HCT116 (cell line): ENCODE results near the gene GBP7. TPM values are rescaled to one million over a fixed set of nuclear protein-coding genes. Genes with fewer than 3 reads are reported as not detected.

Experiments used
- ATAC-seq: fragments of 200-7000 bp; cut with Tn5 transposase; 2 replicates; pipeline ENCODE4 v1.9.1; 2020; ENCODE audit warnings: mild to moderate bottlenecking, moderate library complexity
- BruUV-seq: library from RNA; stranded (reverse); fragments of 400-500 nt; replicated peaks from 2 replicates; lab custom pipeline; 2021; lab: Mats Ljungman, UMichigan
- CTCF ChIA-PET: fragments of 300-600 bp; sonication (Branson Sonifier 250); formaldehyde crosslinking; loops from one replicate; lab custom pipeline; 2021; ENCODE audit warnings: antibody characterized with exemption; lab: Charles Lee
- POLR2A ChIA-PET: fragments of 300-600, 350-600 bp; sonication (Branson Sonifier 250); formaldehyde crosslinking; loops from one replicate; lab custom pipeline; 2021; ENCODE audit warnings: antibody characterized with exemption; lab: Charles Lee
- RAD21 ChIA-PET, 2 experiments: fragments of 300-600 bp; sonication (Branson Sonifier 250); formaldehyde crosslinking; loops; one replicate each; lab custom pipeline; 2023; ENCODE audit warnings: low total read pairs in 2 of 2; ENCODE audit not compliant: uncharacterized antibody in 2 of 2, unreplicated experiment in 2 of 2, low non-redundant PET in 1 of 2; lab: Charles Lee
- DNase-seq: peaks from one replicate; pipeline ENCODE4 v3.0.0-alpha.2; 2010; ENCODE audit warnings: low read depth, low spot score
- H2AFZ ChIP-seq: fragments of 200-600 bp; shearing (Covaris generic), sonication (generic); 2 replicates; pipeline ENCODE4 v1.6.1; 2017; ENCODE audit warnings: low read depth, mixed run types, mixed read lengths, antibody characterized with exemption, low read length; ENCODE audit not compliant: poor library complexity, severe bottlenecking
- H3K27ac ChIP-seq: 2 replicates; pipeline ENCODE4 v1.5.1; 2012; ENCODE audit warnings: low read depth, low read length
- H3K27me3 ChIP-seq: fragments of 200-600 bp; sonication (generic); 2 replicates; pipeline ENCODE4 v1.6.1; 2016; ENCODE audit warnings: mixed run types, low read length, mixed read lengths; ENCODE audit not compliant: insufficient read depth
- H3K36me3 ChIP-seq, 2 experiments: fragments of 200-500 bp in 1 of 2; fragments of 200-600 bp in 1 of 2; sonication (Bioruptor generic) in 1 of 2; sonication (generic) in 1 of 2; 2 replicates each; pipeline versions ENCODE4 v1.5.1 to v1.6.1; 2014 to 2016; ENCODE audit warnings: low read length in 2 of 2, inconsistent platforms in 1 of 2, mixed read lengths in 1 of 2, mixed run types in 1 of 2; ENCODE audit not compliant: insufficient read depth in 2 of 2, control insufficient read depth in 1 of 2
- H3K4me1 ChIP-seq, 2 experiments: fragments of 200-600 bp in 1 of 2; sonication (generic) in 1 of 2; 2 replicates each; pipeline versions ENCODE4 v1.5.1 to v1.6.1; 2012 to 2017; ENCODE audit warnings: low read length in 2 of 2, inconsistent platforms in 1 of 2, mild to moderate bottlenecking in 1 of 2, mixed read lengths in 1 of 2, mixed run types in 1 of 2, moderate library complexity in 1 of 2; ENCODE audit not compliant: insufficient read depth in 2 of 2, control insufficient read depth in 1 of 2
- H3K4me2 ChIP-seq: fragments of 200-600 bp; sonication (generic); 2 replicates; pipeline ENCODE4 v1.6.1; 2017; ENCODE audit warnings: mixed run types, low read length, mixed read lengths
- H3K4me3 ChIP-seq, 2 experiments: fragments of 200-600 bp in 1 of 2; sonication (generic) in 1 of 2; replicated peaks in 1 of 2; 2 replicates each; pipeline ENCODE4 v1.5.1; 2011 to 2016; ENCODE audit warnings: low read length in 2 of 2, control low read depth in 1 of 2, low read depth in 1 of 2, mild to moderate bottlenecking in 1 of 2, mixed read lengths in 1 of 2, mixed run types in 1 of 2
- H3K79me2 ChIP-seq: fragments of 200-600 bp; sonication (generic); 2 replicates; pipeline ENCODE4 v1.6.1; 2017; ENCODE audit warnings: mild to moderate bottlenecking, mixed run types, low read length, moderate library complexity, mixed read lengths; ENCODE audit not compliant: insufficient read depth
- H3K9ac ChIP-seq: fragments of 200-600 bp; sonication (generic); 2 replicates; pipeline ENCODE4 v1.6.1; 2016; ENCODE audit warnings: low read length, mixed read lengths
- H3K9me2 ChIP-seq: fragments of 200-600 bp; sonication (generic), shearing (Covaris generic); 2 replicates; pipeline ENCODE4 v1.6.1; 2017; ENCODE audit warnings: mixed run types, mild to moderate bottlenecking, moderate library complexity; ENCODE audit not compliant: insufficient read depth
- H3K9me3 ChIP-seq, 2 experiments: fragments of 200-500 bp in 1 of 2; fragments of 200-600 bp in 1 of 2; sonication (Bioruptor generic) in 1 of 2; sonication (generic) in 1 of 2; 2 replicates each; pipeline ENCODE4 v1.6.1; 2014 to 2017; ENCODE audit warnings: low read length in 2 of 2, mixed read lengths in 2 of 2, inconsistent platforms in 1 of 2, low read depth in 1 of 2, mild to moderate bottlenecking in 1 of 2, mixed run types in 1 of 2, moderate library complexity in 1 of 2; ENCODE audit not compliant: control insufficient read depth in 1 of 2, insufficient read depth in 1 of 2
- H4K20me1 ChIP-seq: fragments of 200-600 bp; sonication (generic), shearing (Covaris generic); 2 replicates; pipeline ENCODE4 v1.6.1; 2017; ENCODE audit warnings: mixed run types, mild to moderate bottlenecking, moderate library complexity; ENCODE audit not compliant: insufficient read depth
- CBX3 ChIP-seq: IDR thresholded peaks from 2 replicates; pipeline ENCODE4 v1.6.1; 2012; ENCODE audit warnings: low read depth
- CEBPB ChIP-seq: IDR thresholded peaks from 2 replicates; pipeline ENCODE4 v1.6.1; 2012; ENCODE audit warnings: low read depth
- EZH2 ChIP-seq: fragments of 200-600 bp; sonication (generic); IDR thresholded peaks from 2 replicates; pipeline ENCODE4 v1.6.1; 2017; ENCODE audit warnings: antibody characterized with exemption, mixed run types
- POLR2A ChIP-seq: IDR thresholded peaks from 2 replicates; pipeline ENCODE4 v1.7.0; 2011; ENCODE audit warnings: borderline replicate concordance; ENCODE audit not compliant: insufficient read depth, insufficient read length; ENCODE audit errors: extremely low read depth
- SIN3A ChIP-seq: IDR thresholded peaks from 2 replicates; pipeline ENCODE4 v1.6.1; 2012; ENCODE audit warnings: low read depth
- TCF7L2 ChIP-seq: IDR thresholded peaks from 2 replicates; pipeline ENCODE4 v1.7.0; 2011; ENCODE audit warnings: borderline replicate concordance, inconsistent platforms; ENCODE audit not compliant: insufficient read depth, insufficient read length; ENCODE audit errors: extremely low read depth
- ZFX ChIP-seq: fragments of 450-650 bp; IDR thresholded peaks from 2 replicates; pipeline ENCODE4 v1.6.1; 2017
- intact Hi-C: fragments of 100-400 bp; cut with micrococcal nuclease; formaldehyde crosslinking; loops from 2 replicates; pipeline ENCODE4 v1.10.0; 2022
- total RNA-seq: library from RNA; stranded (reverse); gene quantifications from one replicate; pipeline ENCODE4 v1.2.1, GENCODE V29; 2021; ENCODE audit not compliant: unreplicated experiment
- TF ChIP-seq, protein P1 (sequence below), 3 experiments: fragments of 200-600 bp in 1 of 3; sonication (generic) in 1 of 3; IDR thresholded peaks in 2 of 3; conservative IDR thresholded peaks in 1 of 3; 2 replicates each; pipeline ENCODE4 v1.5.1; 2012 to 2017; ENCODE audit warnings: low read depth in 2 of 3, low read length in 2 of 3, antibody characterized with exemption in 1 of 3, borderline replicate concordance in 1 of 3, control low read depth in 1 of 3, mild to moderate bottlenecking in 1 of 3, mixed read lengths in 1 of 3, mixed run types in 1 of 3, moderate library complexity in 1 of 3; ENCODE audit not compliant: insufficient read depth in 1 of 3

GBP7 gene
- total RNA-seq, 1 experiment from 2014 or later = not detected

DNA sequence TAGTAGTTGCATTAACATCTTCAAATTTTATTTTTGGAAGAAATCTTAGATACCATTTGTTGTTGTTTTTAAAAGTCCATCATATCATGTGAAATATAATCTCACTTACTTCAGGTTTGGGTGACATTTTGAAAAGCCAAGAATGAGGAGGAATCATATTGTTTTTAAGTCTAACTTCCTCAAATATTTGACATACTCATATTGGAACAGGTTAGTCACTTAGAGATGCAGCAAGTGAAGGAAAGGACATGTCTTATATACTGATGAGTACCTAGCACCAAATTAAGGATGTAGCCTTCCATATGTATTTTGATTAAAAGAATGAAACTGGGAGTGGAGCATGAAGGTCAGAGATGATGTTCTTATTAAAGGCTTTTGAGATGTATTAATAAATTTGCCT is 73.8 kb downstream of the GBP7 start:
- Histone ChIP-seq H3K27ac (no peak overlapping the region), H3K4me1 (no peaks in the 10 kb centered on the region), H3K9me3 (no peaks in the 10 kb centered on the region), H3K4me3 (no peak overlapping the region), H3K9ac (no peak overlapping the region), H3K36me3 (no peaks in the 10 kb centered on the region), H3K9me2 (no peaks in the 10 kb centered on the region), H2AFZ (no peak overlapping the region), H4K20me1 (no peaks in the 10 kb centered on the region), H3K27me3 (no peaks in the 10 kb centered on the region), H3K4me2 (no peak overlapping the region), H3K79me2 (no peaks in the 10 kb centered on the region)
- ATAC-seq = no peak
- DNase-seq = no peak
- POLR2A ChIA-PET = no interaction called here
- RAD21 ChIA-PET = no interaction called here
- BruUV-seq = no TSS peak
- CTCF ChIA-PET = no interaction called here
- intact Hi-C loops = no loop called here
- TF ChIP-seq TCF7L2 (no peak), CEBPB (no peak)
- TF ChIP-seq, protein P1, sequence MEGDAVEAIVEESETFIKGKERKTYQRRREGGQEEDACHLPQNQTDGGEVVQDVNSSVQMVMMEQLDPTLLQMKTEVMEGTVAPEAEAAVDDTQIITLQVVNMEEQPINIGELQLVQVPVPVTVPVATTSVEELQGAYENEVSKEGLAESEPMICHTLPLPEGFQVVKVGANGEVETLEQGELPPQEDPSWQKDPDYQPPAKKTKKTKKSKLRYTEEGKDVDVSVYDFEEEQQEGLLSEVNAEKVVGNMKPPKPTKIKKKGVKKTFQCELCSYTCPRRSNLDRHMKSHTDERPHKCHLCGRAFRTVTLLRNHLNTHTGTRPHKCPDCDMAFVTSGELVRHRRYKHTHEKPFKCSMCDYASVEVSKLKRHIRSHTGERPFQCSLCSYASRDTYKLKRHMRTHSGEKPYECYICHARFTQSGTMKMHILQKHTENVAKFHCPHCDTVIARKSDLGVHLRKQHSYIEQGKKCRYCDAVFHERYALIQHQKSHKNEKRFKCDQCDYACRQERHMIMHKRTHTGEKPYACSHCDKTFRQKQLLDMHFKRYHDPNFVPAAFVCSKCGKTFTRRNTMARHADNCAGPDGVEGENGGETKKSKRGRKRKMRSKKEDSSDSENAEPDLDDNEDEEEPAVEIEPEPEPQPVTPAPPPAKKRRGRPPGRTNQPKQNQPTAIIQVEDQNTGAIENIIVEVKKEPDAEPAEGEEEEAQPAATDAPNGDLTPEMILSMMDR (IDR thresholded peaks at IDR 0.05 in 2 of 3, conservative IDR thresholded peaks at IDR 0.05 in 1 of 3; ENCODE audit: borderline replicate concordance in 1 of 3, insufficient read depth in 1 of 3, low read depth in 2 of 3, low read length in 2 of 3) = no peak

GRCh38 chr1:89100412-89100811 is 75.4 kb downstream of the GBP7 start:
- Histone ChIP-seq H3K9ac (no peak overlapping the region), H3K9me2 (no peaks in the 10 kb centered on the region), H3K9me3 (peaks cover 0 to 5% of the 10 kb centered on the region in 2 experiments; a peak in 2 of 4 replicates), H4K20me1 (no peaks in the 10 kb centered on the region), H3K4me2 (no peak overlapping the region), H3K27me3 (no peaks in the 10 kb centered on the region), H3K4me3 (no peak overlapping the region), H2AFZ (no peak overlapping the region), H3K36me3 (no peaks in the 10 kb centered on the region), H3K27ac (no peak overlapping the region), H3K4me1 (no peaks in the 10 kb centered on the region), H3K79me2 (no peaks in the 10 kb centered on the region)
- ATAC-seq = no peak
- BruUV-seq = no TSS peak
- ChIA-PET CTCF (no interaction called here), POLR2A (no interaction called here), RAD21 (no interaction called here)
- DNase-seq = no peak
- TF ChIP-seq CEBPB (no peak), ZFX (no peak), POLR2A (no peak), EZH2 (no peak), CBX3 (no peak), SIN3A (no peak)
- intact Hi-C loops = no loop called here
